HepG2 (cell line): ENCODE measurements around the gene GADD45GIP1. TPM values are rescaled to one million over a fixed set of nuclear protein-coding genes. Genes with fewer than 3 reads are reported as not detected.

Source experiments
- ATAC-seq: fragments of 200-7000 bp; cut with Tn5 transposase; 3 replicates; pipeline ENCODE4 v1.9.1; 2020; ENCODE audit warnings: mild to moderate bottlenecking, moderate library complexity
- BruUV-seq: library from RNA; stranded (reverse); fragments of 400-500 nt; replicated peaks from 2 replicates; lab custom pipeline; 2021; lab: Mats Ljungman, UMichigan
- CTCF ChIA-PET: fragments of 300-600 bp; formaldehyde crosslinking; extraction: SDS; loops from one replicate; lab custom pipeline; 2021; ENCODE audit warnings: low total read pairs, inconsistent platforms, low intra/inter-chr PET ratio; lab: Yijun Ruan, JAX
- POLR2A ChIA-PET: fragments of 350-600 bp; sonication (Branson Sonifier 250); formaldehyde crosslinking; loops from one replicate; lab custom pipeline; 2020; ENCODE audit warnings: antibody characterized with exemption, inconsistent platforms; lab: Yijun Ruan, JAX
- DNase-seq: peaks from one replicate; pipeline ENCODE4 v3.0.0-alpha.2; 2015; ENCODE audit warnings: low spot score
- FAIRE-seq: peaks from 3 replicates; lab custom pipeline; 2011; peaks lifted over from hg19 to GRCh38; lab: Jason Lieb, UNC
- H2AFZ ChIP-seq: one replicate; pipeline ENCODE4 v1.6.1; 2011; ENCODE audit warnings: low read length, inconsistent platforms
- H3K27ac ChIP-seq: fragments of 300-600 bp; 3 replicates; pipeline ENCODE4 v1.8.0; 2011; ENCODE audit warnings: mixed run types, mild to moderate bottlenecking, mixed read lengths, low read length, inconsistent platforms; ENCODE audit not compliant: insufficient read depth; ENCODE audit errors: extremely low read length
- H3K27me3 ChIP-seq, 2 experiments: fragments of 200-600 bp in 1 of 2; 2 replicates in 1 of 2; 3 replicates in 1 of 2; pipeline versions ENCODE4 v1.6.0 to v1.8.0; 2011; ENCODE audit warnings: low read length in 2 of 2, mild to moderate bottlenecking in 2 of 2, moderate library complexity in 2 of 2, inconsistent platforms in 1 of 2; ENCODE audit not compliant: insufficient read depth in 2 of 2, control insufficient read depth in 1 of 2
- H3K36me3 ChIP-seq, 2 experiments: fragments of 200-600 bp in 1 of 2; replicated peaks in 1 of 2; 2 replicates in 1 of 2; 3 replicates in 1 of 2; pipeline versions ENCODE4 v1.5.1 to v1.8.0; 2011; ENCODE audit warnings: low read length in 2 of 2, inconsistent platforms in 1 of 2; ENCODE audit not compliant: insufficient read depth in 2 of 2, control insufficient read depth in 1 of 2
- H3K4me1 ChIP-seq: 2 replicates; pipeline ENCODE4 v1.5.1; 2012; ENCODE audit warnings: low read length, inconsistent platforms; ENCODE audit not compliant: insufficient read depth
- H3K4me2 ChIP-seq: 2 replicates; pipeline ENCODE4 v1.6.0; 2011; ENCODE audit warnings: low read depth, low read length, inconsistent platforms
- H3K4me3 ChIP-seq, 3 experiments: fragments of 200-600 bp in 1 of 3; sonication (generic), shearing (Covaris generic) in 1 of 3; replicated peaks in 1 of 3; 2 replicates each; pipeline ENCODE4 v1.5.1; 2011 to 2016; ENCODE audit warnings: low read length in 3 of 3, inconsistent platforms in 2 of 3, low read depth in 2 of 3, mild to moderate bottlenecking in 2 of 3, control low read depth in 1 of 3, mixed read lengths in 1 of 3; ENCODE audit not compliant: insufficient read depth in 1 of 3
- H3K79me2 ChIP-seq: one replicate; pipeline ENCODE4 v1.6.1; 2011; ENCODE audit warnings: low read length, inconsistent platforms; ENCODE audit not compliant: insufficient read depth
- H3K9ac ChIP-seq: 2 replicates; pipeline ENCODE4 v1.6.0; 2011; ENCODE audit warnings: mild to moderate bottlenecking, low read depth, low read length, inconsistent platforms; ENCODE audit not compliant: insufficient read depth
- H3K9me3 ChIP-seq: 2 replicates; pipeline ENCODE4 v1.5.1; 2012; ENCODE audit warnings: mild to moderate bottlenecking, low read length
- H4K20me1 ChIP-seq: 2 replicates; pipeline ENCODE4 v1.6.0; 2011; ENCODE audit warnings: inconsistent platforms, mild to moderate bottlenecking, low read length, moderate library complexity; ENCODE audit not compliant: insufficient read depth
- ATF1 ChIP-seq: IDR thresholded peaks from 2 replicates; pipeline ENCODE4 v1.6.1; 2016; ENCODE audit warnings: mild to moderate bottlenecking, control low read depth
- FOSL2 ChIP-seq: sonication (generic); formaldehyde crosslinking; IDR thresholded peaks from 2 replicates; pipeline ENCODE4 v1.4.0; 2020; ENCODE audit warnings: missing genetic modification reagents
- FOXO1 ChIP-seq: sonication (generic); formaldehyde crosslinking; IDR thresholded peaks from 2 replicates; pipeline ENCODE4 v1.4.0; 2020; ENCODE audit warnings: missing genetic modification reagents
- MLXIP ChIP-seq: sonication (generic); formaldehyde crosslinking; IDR thresholded peaks from 2 replicates; pipeline ENCODE4 v1.9.0; 2021; ENCODE audit warnings: missing genetic modification reagents, borderline replicate concordance
- ONECUT2 ChIP-seq: sonication (generic); formaldehyde crosslinking; IDR thresholded peaks from 2 replicates; pipeline ENCODE4 v1.4.0; 2020; ENCODE audit warnings: missing genetic modification reagents
- PCBP2 ChIP-seq: fragments of 200-400 bp; formaldehyde crosslinking; optimal IDR thresholded peaks from 2 replicates; pipeline ENCODE3; 2018; ENCODE audit warnings: low read length, low read depth; ENCODE audit not compliant: poor library complexity, severe bottlenecking
- SNAPC4 ChIP-seq: sonication (generic); formaldehyde crosslinking; IDR thresholded peaks from 2 replicates; pipeline ENCODE4 v1.4.0; 2020; ENCODE audit warnings: mild to moderate bottlenecking, missing genetic modification reagents
- ZBTB38 ChIP-seq: sonication (generic); formaldehyde crosslinking; IDR thresholded peaks from 2 replicates; pipeline ENCODE4 v1.5.1; 2020; ENCODE audit warnings: mild to moderate bottlenecking, missing genetic modification reagents
- ZNF251 ChIP-seq: sonication (generic); formaldehyde crosslinking; IDR thresholded peaks from 2 replicates; pipeline ENCODE4 v1.9.0; 2021; ENCODE audit warnings: mild to moderate bottlenecking, missing genetic modification reagents
- ZNF432 ChIP-seq: sonication (generic); formaldehyde crosslinking; IDR thresholded peaks from 2 replicates; pipeline ENCODE4 v1.5.0; 2020; ENCODE audit warnings: missing genetic modification reagents, mild to moderate bottlenecking, borderline replicate concordance
- ZNF878 ChIP-seq: sonication (generic); formaldehyde crosslinking; IDR thresholded peaks from 2 replicates; pipeline ENCODE4 v1.8.1; 2023; ENCODE audit warnings: mild to moderate bottlenecking, missing genetic modification reagents, moderate library complexity
- WGBS: methylation state at CpG from one replicate; pipeline ENCODE4 v1.1.6; 2017; ENCODE audit warnings: low lambda C conversion rate; 5-methylcytosine and 5-hydroxymethylcytosine counted together
- in situ Hi-C: cut with HindIII; loops from 2 replicates; pipeline ENCODE4 v1.10.0; 2017; ENCODE audit warnings: low pct_unique_long_range_greater_than_20kb; ENCODE audit not compliant: extremely low pct_ligation_motif_present
- intact Hi-C: fragments of 100-400 bp; cut with micrococcal nuclease; formaldehyde crosslinking; loops from one replicate; pipeline ENCODE4 v1.10.0; 2022; ENCODE audit not compliant: unreplicated experiment
- polyA plus RNA-seq, 8 experiments: library from polyadenylated mRNA; depleted of rRNA in 3 of 8; stranded (reverse) in 7 of 8; unstranded in 1 of 8; fragments of >200 nt; fragmentation: Illumina TruSeq in 4 of 8; extraction: Trizol in 4 of 8; gene quantifications; 2 replicates each; pipeline versions ENCODE4 v1.2.1 to v1.2.3, GENCODE V29; 2011 to 2016; ENCODE audit warnings: low read depth in 4 of 8, missing spikeins in 1 of 8, mixed read lengths in 1 of 8; ENCODE audit not compliant: insufficient read depth in 1 of 8
- total RNA-seq, 5 experiments: library from RNA; depleted of rRNA; stranded (reverse); fragments of >200 nt; fragmentation: Illumina TruSeq; extraction: Trizol; gene quantifications; 2 replicates each; pipeline ENCODE4 v1.2.3, GENCODE V29; 2016; ENCODE audit warnings: low read depth in 1 of 5

GADD45GIP1 gene
- total and polyA plus RNA-seq, 2 of the 13 experiments (the other 11 are each of a cell fraction or from before 2014, with no cell fraction given) = 24.6 to 30.7 TPM

- no peak for TF ChIP-seq SNAPC4 (CRISPR knock-in tag)
- no peak for TF ChIP-seq PCBP2
- TF ChIP-seq ZBTB38 = peak; percentile 69; the same call in 1 of the 2 replicates
- no peak for TF ChIP-seq ZNF251 (CRISPR knock-in tag)
- TF ChIP-seq FOXO1 (CRISPR knock-in tag) = no peak
Measured at GRCh38 chr19:12986726-12987125, 29.7 kb upstream of the GADD45GIP1 start (continued).

DNA sequence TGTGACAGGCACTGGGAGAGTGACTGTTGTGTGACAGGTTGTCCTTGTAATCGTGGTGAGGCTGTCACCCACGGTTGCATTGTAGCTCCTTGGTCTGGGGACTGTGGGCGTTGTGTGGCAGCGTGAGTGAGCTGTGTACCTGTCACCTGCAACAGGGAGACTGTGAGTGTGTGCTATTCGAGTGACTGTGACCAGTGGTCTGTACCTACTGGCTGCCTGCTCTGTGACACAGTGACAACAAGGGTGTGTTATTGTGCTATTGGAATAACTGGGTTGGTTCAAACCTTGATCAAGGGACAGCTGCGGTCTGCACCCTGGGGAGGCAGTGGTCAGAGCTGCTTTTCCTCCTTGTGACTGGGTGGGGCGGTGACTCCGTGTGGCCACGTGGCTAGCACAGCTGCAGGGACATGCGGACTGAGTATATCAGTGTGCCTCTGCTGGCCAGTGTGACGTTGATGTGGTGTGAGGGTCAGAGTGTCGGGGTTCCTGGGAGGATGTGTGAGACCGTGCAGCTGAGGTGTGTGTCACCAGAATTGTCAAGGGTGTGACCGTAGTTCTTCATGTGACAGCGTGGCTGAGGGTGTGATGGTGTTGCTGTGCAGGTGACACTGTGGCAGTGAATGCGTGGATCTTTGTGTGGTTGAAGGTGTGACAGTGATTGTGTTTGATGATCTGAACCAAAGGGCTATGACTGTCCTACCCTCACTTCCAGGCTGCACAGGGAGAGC lies 28.2 kb upstream of the GADD45GIP1 start:
- peaks cover 0 to 5% of the 10 kb centered on the region in 2 experiments; a peak in 1 of 5 replicates for H3K27me3 ChIP-seq
- WGBS = 1% methylated on average over 8 of the region's 16 CpGs
- peak overlapping the region; percentile 55 for H3K9ac ChIP-seq
- no peaks in the 10 kb centered on the region for H3K36me3 ChIP-seq
- peak; percentile 81 for FAIRE-seq
- ATAC-seq = peak; percentile 81
- H2AFZ ChIP-seq = peak overlapping the region; percentile 15
- BruUV-seq = no TSS peak
- no peaks in the 10 kb centered on the region for H3K9me3 ChIP-seq
- ChIA-PET POLR2A (interaction anchor here (0.8 to 3.6 kb wide), 18 partner anchors 11 to 196 kb away, joined by 3 to 66 read pairs (median 6); partner anchors contain the start of gene NACC1), CTCF (interaction anchor here (0.8 to 3.8 kb wide), 5 partner anchors 45 to 103 kb away, joined by 3 to 29 read pairs (median 3); no protein-coding TSS in a partner anchor)
- intact Hi-C loops = loop anchor here (1.0 to 2.0 kb wide), 2 partner anchors 48 to 76 kb away; no protein-coding TSS in a partner anchor
- H3K4me2 ChIP-seq = peak overlapping the region; percentile 98
- H3K79me2 ChIP-seq = no peaks in the 10 kb centered on the region
- peaks cover 60% of the 10 kb centered on the region for H3K4me1 ChIP-seq
- H4K20me1 ChIP-seq = no peaks in the 10 kb centered on the region
- DNase-seq = peak; percentile 75
- in situ Hi-C loops = loop anchor here (5.0 kb wide), 2 partner anchors 37 to 77 kb away; no protein-coding TSS in a partner anchor
- H3K4me3 ChIP-seq = peak overlapping the region; percentile 21 to 76 (median 33); a peak in 5 of 6 replicates
- H3K27ac ChIP-seq = peak overlapping the region; percentile 80
- TF ChIP-seq ATF1 (CRISPR knock-in tag) = no peak
- no peak for TF ChIP-seq ZNF878 (CRISPR knock-in tag)
- no peak for TF ChIP-seq MLXIP (CRISPR knock-in tag)
- TF ChIP-seq FOSL2 = no peak
- TF ChIP-seq ONECUT2 (CRISPR knock-in tag) = no peak
- no peak for TF ChIP-seq ZNF432 (CRISPR knock-in tag)
